GM18508 (cell line): ENCODE measurements around the gene POLE3.
A peak's percentile ranks its signal among the peaks of the same experiment; 100 is the strongest.
"Not testable (repeated sequence)": the region's sequence is repeated elsewhere in the genome, so short reads cannot be mapped to it uniquely, and the experiment has no call there.

Experiments
- ATAC-seq: cut with Tn5 transposase; IDR thresholded peaks from one replicate; pipeline ENCODE4 v1.9.1; 2021; ENCODE audit warnings: moderate number of reproducible peaks; ENCODE audit not compliant: insufficient read depth, unreplicated experiment

The POLE3 gene

DNA sequence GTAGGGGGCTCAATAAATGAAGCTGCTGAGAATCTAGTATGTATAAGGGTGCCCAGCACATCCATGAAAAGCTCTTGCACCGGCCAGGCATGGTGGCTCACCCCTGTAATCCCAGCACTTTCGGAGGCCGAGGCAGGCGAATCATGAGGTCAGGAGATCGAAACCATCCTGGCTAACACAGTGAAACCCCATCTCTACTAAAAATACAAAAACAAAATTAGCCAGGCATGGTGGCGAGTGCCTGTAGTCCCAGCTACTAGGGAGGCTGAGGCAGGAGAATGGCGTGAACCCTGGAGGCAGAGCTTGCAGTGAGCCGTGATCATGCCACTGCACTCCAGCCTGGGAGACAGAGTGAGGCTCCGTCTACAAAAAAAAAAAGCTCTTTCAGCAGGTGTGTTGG, 4.1 kb downstream of the POLE3 start:
- not testable (repeated sequence) for ATAC-seq

DNA sequence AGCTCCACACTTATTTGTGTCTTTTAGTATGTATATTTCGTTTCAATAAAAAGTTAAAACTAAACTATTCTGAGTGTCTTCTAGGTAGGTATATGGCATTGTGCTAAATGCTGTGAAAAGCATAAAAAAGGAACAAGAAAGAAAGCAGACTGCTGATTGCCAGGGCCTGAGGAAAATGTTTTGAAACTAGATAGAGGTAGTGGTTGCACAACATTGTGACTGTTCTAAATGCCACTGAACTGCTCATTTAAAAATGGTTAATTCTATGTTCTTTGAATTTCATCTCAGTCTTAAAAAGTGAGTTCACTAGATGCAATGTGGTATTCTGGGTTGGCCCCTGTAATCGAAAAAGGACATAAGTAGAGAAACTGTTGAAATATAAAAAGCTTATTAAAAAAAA, 6.8 kb downstream of the POLE3 start:
- ATAC-seq, result no peak

DNA sequence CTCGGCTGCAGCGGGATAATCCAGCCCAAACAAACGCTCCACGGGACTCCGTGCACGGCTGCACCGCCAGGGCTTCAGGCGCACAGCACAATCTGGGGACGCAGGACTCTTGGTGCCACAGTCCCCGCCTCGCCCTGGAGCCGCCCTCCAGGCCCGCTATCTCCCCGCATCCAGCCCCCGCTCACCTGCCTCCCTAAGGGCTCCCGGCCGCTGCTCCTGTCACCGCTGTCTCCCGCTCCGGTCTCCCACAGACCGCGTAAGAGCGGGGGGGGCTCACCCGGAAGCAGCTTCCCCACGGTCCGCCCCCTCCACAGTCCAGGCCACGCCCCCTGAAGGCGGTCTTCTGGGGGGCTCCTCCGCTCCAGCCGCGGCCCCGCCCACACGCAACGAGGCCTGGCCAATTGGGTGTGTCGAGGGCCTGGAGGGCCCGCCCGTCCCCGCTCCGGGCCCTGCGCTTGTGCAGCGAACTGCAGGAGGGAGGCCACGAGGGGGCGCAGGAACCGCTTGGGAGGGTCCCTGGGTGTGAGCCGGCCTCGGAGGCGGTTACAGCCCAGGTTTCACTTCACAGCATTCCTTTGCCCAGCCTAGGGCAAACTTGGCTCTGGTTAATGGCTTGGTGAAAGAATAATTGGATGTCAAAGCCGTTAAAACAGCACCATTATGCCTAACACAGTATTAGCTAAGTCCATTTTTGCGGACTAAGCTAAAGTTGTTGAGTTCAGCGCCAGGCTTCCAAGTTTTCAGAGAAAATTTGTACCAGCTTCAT, 9.3 kb downstream of the POLE3 start, which contains the start of gene ALAD:
Gene ALAD, minus strand, starts transcription at position 258 of the 766 bp plus-strand sequence. CDS start 7,725 bp downstream, outside the sequence.
- peak; percentile 95 for ATAC-seq

DNA sequence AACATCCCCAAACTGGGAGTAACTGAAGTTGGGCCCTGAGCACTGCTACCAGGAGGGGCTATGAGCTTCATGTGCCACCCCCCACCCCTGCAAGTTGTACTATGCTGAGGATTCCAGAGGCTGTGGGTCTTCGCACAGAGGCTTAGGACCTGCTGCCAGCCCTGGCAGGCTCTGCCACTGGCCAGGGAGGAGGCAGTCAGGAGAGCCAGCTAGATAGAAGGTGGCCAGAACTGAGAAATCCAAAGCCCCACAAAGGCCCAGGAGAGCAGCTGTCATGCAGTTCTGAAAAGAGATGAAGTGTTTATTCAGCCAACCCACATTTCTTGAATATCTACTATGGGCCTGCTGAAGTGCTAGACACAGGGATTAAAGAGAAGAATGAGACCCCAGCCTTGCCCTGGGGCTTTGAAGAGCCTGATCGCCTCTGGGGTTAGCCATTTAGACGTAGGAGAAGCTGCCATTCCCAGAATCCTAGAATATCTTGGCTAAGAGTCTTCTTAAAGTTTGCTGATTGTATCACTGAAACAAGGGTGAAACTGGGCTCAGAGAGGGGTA, 10.8 kb downstream of the POLE3 start:
- ATAC-seq, result no peak

DNA sequence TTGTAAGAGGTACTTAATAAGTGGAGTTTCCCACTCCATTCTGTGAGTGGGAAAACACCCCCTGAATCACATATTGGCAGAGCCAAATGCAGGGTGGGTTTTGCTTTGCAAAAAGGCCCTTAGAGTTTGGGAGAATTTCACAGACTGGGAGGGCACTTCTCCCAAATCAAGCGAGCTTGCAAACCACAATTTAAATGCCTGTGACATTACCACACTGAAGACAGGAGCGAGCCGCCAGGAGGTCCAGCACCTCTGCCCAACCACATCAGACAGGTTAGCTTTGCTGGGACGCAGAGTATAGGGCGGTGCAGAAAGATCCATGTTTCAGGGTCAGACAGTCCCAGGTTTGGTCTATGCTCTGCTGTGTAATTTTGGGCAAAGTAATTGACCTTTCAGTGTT, 11.7 kb downstream of the POLE3 start:
- no peak for ATAC-seq

DNA sequence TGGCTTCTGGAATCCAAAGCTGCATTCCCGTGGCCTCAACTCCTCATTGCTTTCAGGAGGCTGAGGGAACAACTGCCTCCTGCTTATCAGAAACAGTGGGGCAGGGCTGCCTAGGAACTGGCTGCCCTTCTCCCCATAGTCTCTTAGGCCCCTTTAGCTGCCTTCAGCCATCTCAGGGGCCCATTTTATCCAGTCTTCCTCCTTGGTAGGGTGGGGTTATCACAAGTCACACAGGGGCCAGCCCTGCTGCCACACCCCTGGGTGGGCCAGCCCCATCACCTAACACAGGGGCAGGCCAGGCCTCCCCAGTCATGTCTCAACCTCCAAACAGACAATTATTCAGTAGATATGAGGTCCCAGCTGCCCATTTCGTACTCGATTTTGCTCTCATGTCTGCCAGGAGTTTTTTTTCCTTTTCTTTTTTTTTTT, 13.3 kb downstream of the POLE3 start:
- no peak for ATAC-seq

DNA sequence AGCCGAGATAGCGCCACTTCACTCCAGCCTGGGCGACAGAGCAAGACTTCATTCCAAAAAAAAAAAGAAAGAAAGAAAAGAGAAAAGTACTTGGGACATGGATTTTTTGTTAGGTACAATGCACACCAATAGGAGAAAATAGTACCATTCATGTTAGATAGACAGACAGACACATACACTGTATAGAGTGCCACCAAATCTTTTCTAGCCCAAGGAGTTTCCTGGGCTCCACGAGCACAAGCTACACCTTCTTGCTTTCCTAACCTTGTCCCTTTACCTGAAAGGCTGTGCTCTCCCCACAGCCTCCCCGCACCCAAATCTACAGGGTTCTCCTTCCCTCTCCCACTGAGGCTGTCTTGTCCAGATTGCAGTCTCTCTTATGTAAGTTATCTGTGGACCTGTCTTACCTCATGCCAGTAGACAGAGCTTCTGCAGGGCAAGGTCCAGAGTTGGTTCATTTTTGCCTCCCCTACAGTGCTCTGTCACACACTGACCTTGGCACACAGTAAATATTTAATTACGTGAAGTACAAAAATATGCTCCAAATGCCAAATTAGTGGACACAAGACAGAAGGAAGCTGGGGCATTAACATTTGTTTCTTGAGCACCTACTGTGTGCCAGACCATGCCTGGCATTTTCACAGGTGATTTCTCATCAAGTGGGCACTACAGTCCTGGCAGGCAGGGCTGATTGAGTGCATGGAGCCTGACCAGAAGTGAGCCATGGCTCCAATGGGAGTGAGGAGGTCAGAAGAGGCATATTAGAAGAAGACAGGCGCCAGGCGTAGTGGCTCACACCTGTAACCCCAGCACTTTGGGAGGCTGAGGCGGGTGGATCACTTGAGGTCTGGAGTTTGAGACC, 15.2 kb downstream of the POLE3 start:
- no peak for ATAC-seq

DNA sequence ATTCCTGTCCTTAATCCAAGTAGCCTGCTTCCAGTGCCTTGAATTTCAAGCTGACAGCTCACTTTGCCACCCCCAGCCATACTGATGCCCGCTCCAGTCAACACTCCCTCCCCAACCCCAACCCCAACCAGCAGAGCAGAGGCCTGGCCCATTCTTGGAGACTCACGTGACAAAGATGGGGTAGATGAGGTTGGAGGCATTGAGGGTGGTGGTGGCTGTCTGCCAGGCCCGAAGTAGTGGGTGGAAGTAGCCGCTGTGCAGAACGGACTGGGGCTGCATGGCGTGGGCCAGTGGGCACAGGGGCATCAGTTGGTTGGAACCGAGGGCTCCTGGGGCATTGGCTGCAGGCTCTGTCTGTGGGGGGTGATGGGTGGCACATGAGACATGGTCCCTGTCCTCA, 17.2 kb downstream of the POLE3 start:
- no peak for ATAC-seq

DNA sequence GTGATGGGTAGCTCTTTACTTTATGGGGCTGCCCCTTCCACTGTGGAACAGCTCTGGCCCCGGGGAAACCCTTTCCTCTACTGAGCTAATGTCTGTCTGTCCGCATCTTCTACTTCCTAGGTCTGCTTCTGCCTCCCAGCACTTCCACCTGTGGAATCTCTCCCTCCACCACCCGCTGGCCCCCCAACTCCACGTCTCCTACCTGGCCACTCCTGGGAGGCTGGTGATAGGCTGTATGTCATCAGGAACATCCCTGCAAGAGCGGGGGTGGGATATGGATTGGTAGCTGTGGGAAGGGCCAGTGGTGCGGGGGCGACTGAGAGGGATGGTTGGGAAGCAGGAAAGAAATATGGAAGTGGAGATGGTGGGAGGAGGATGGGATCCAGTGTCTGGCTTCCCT, 18.6 kb downstream of the POLE3 start:
- no peak for ATAC-seq

DNA sequence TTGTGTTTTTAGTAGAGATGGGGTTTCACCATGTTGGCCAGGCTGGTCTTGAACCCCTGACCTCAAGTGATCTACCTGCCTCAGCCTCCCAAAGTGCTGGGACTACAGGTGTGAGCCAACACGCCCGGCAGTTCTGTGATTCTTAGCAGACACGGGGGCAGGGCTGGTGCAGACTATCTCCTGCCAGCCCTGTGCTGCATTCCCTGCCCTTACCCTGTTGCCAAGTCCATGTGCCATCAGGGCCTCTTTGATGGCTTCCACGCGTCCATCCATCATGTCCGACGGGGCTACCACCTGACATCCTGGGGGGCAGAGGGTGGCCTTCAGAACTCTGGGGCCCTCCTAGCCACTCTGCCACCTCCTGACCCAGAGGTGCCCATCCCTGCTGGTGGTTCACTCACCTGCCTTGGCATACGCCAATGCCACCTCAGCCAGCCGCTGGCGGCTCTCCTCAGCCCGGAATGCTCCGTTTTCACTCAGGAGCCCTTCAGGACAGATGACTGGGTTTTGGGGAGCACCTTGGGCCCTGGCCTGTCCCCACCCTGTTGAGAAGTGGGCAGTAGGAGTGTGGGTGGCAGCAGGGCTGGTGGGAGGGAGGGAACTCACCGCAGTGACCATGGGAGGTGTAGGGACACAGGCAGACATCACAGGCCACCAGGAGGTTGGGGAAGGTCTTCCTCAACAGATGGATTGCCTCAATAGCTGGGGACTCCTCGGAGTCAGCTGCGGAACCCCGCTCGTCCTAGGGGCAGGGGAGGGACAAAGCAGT, 20.1 kb downstream of the POLE3 start:
- no peak for ATAC-seq

DNA sequence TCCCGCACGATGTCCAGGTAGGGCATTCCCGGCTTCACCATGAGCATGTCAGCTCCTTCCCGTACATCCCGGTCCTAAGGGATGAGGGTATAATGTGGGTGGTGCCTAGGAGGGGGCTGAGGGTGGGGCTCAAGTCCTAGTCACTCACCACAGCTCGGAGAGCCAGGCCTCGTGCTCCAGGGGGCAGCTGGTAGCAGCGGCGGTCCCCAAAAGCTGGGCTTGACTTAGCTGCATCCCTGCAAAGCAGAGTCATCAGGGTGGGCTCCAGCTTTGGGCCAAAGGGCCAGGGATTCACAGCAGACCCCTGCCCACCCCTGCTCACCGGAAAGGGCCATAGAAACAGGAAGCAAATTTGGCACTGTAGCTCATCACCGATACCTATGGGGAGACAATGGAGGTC, 21.0 kb downstream of the POLE3 start:
- no peak for ATAC-seq

DNA sequence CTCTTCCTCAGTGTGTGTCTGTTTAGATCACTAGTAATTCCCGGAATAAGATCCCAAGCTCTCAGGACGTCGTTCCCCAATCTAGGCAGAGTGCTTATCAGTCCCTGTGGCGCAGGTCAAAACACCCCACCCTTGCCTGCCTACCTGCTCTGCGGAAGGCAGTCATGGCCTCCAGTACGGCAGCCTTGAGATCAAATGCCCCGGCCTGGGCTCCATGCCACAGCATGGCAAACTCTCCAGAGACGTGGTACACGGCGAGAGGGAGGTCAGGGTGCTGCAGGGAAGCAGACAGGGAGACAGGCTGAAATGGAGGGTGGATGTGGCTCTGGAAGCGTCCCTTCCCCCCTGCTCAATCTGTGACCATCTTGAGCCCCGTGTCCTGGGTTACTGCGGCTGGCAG, 21.6 kb downstream of the POLE3 start:
- no peak for ATAC-seq

DNA sequence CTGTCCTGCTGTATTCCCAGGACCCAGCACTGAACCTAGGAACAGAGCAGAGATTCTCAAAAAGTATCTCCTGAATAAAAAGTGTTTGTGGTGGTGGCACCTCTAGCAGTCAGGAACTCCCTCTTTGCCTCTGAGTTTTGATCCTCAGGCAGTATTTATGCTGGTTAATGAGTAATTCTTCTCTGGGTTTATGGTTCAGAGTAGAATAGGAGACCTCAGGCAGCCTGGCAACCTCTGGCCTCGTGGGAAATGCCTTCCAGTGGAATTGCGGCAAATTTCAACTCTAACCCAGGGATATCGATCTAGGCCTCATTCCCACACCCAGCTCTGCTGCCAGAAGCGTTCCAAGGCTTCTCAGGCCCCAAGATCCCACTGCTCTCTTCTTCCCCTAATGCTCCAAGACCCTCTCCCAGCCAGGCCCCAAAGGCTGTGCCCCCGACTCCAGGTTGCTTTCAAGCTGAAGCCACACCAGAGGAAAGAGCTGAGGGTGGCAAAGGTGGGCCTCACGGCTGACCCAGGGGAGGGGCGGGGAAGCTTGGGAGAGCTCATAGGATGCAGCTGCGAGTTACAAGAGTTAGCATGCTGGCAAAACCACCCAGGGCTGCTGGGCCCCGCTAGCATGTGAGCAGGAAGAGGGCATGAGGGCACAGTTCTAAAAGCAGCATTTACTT, 22.8 kb downstream of the POLE3 start:
- ATAC-seq, result no peak

DNA sequence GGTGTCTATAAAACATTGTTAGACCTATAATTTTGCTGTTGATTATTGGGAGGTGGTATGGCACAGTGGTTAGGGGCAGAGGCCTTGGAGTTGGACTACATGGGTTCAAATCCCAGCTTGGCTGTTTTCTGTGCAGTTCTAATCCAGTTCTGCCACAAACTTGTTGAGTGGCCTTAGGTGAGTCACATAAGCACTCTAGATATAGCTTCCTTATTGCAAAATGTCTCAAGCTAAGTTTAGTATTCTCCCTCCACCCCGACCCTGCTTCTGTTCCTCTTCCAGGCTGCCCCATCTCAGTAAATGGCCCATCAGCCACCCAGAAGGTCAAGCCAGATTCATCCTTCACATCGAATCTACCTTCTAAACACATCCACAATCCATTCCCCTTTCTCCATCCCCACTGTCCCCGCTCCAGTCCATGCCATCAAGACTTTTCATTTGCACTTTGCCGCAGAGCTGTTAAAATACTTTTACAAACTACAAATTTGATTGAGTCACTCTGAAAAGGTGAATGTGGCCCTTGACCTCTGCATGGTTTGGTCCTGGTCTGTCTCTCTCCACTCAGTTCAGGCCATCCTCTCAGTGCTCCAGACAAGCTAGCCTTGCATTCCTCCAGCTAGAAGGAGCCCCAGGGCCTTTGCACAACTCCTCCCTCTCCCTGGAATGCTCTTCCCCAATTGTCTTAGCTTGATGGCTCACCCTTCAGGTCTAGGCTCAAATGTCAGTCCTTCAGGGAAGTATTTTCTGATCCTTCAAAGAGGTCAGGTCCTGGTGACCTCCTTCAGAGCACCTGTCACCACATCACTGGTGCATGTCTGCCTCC, 23.7 kb downstream of the POLE3 start:
- ATAC-seq, result no peak

DNA sequence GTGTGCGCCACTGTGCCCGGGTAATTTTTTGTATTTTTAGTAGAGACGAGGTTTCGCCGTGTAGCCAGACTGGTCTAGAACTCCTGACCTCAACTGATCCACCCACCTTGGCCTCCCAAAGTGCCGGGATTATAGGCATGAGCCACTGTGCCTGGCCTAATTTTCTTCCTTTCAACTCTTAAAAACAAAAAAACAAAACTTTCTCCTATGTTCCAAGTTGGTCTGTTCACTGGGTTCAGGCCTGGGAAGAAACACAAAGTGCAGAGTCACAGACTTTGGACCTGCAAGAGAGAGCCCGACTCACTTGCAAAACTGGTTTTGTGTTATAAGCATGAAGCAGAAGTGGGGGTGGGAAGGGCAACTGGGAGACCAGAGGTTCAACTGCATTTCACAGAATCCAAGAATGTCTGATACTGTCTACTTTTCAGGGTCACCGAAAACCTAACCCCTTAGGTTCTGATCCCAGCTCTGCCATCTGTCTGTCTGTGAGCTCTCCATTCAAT, 28.5 kb downstream of the POLE3 start:
- ATAC-seq, result no peak

DNA sequence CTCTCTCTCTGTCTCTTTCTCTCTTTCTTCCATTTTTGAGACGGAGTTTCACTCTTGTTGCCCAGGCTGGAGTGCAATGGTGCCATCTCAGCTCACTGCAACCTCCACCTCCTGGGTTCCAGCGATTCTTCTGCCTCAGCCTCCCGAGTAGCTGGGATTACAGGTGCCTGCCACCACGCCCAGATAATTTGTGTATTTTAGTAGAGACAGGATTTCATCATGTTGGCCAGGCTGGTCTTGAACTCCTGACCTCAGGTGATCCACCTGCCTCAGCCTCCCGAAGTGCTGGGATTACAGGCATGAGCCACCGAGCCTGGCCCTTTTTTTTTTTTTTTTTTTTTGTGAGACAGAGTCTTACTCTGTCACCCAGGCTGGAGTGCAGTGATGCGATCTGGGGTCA, 29.0 kb downstream of the POLE3 start:
- not testable (repeated sequence) for ATAC-seq

DNA sequence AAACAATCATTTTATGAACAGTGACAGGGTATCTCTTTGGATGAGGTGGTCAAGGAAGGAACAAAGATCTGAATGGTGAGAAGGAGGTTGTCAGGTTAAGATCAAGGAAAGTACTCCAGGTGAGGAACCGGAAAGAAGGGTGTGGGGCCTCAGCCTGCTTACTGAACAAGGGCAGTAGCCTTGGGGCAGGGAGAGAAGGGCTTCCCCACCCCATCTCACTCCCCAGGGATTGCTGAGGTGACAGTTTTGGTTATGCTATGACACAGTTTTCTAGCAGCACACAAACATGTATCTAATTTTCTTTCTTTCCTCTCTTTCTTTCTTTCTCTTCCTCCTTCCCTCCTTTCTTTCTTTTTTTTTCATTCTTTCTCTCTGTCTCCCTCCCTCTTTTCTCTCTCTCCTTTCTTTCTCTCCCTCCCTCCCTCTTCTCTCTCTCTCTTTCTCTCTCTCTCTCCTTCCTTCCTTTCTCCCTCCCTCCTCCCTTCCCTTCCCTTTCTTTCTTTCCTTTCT, 29.6 kb downstream of the POLE3 start:
- ATAC-seq, result peak; percentile 53

DNA sequence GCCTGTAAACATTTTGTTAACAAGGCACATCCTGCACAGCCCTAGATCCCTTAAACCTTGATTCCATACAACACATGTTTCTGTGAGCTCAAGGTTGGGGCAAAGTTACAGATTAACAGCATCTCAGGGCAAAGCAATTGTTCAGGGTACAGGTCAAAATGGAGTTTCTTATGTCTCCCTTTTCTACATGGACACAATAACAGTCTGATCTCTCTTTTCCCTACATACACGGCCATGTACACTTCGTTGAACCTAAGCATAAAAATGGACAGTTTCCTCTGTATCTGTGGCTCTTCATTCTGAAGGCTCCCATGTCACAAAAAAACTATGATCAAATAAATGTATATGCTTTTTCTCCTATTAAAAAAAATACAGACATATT, 30.7 kb downstream of the POLE3 start:
- not testable (repeated sequence) for ATAC-seq
